NCI-H2171 (cell line): ENCODE data around the gene CDH26.
A peak's percentile ranks its signal among the peaks of the same experiment; 100 is the strongest.

Source experiments
- DNase-seq: peaks from one replicate; lab custom pipeline; 2025; lab: John Stamatoyannopoulos, UW

Gene CDH26

DNA sequence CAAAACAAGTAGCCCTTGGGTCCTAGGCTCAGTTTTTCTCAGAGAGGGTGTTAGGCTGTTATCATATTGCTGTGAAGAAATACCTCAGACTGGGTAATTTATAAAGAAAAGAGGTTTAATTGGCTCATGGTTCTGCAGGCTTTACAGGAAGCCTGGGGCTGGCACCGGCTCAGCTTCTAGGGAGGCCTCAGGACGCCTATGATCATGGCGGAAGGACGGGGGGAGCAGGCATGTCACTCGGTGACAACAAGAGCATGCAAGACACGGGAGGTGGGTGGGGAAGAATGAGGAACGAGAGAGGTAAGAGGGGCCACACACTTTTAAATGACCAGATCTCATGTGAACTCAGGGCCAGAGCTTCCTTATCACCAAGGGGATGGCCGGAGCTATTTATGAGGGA, 26.9 kb downstream of the CDH26 start:
- no peak for DNase-seq

DNA sequence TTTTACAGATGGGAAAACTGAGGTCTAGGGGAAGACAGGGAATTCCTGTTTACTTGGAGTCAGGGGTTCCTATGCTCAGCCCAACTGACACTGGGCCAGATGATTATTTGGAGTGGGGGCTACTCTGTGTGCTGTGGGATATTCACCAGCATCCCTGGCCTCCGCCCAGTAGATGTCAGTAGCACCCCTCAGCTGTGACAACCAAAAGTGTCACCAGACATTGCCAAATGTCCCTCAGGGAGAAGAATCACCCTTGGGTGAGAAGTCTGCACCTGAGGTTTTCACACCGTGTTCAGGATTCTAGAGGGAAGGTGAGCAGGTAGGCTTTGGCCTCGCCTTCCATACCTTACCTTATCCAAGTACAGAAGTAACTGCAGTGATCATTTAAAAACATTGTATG, 27.6 kb downstream of the CDH26 start:
- DNase-seq, result peak; percentile 4

GRCh38 chr20:59987135-59987534, 28.9 kb downstream of the CDH26 start:
- DNase-seq, result peak; percentile 75

DNA sequence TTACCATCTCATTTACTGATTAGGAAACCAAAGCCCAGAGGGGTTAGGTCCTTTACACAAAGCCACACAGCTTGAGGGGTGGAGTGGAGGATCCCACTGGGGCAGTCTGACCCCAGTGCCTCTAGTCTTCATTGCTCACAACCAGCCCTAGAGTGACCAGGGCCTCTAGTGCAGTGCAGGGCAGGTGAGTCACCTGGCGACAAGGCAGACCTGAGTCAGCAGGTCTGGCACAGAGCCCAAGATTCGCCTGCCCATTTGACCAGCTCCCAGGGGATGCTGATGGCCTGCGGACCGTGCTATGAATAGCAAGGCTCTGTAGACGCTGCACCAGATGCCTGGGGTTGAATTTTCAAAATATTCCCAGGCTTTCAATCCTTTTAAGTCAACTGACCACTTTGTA, 29.9 kb downstream of the CDH26 start:
- no peak for DNase-seq

DNA sequence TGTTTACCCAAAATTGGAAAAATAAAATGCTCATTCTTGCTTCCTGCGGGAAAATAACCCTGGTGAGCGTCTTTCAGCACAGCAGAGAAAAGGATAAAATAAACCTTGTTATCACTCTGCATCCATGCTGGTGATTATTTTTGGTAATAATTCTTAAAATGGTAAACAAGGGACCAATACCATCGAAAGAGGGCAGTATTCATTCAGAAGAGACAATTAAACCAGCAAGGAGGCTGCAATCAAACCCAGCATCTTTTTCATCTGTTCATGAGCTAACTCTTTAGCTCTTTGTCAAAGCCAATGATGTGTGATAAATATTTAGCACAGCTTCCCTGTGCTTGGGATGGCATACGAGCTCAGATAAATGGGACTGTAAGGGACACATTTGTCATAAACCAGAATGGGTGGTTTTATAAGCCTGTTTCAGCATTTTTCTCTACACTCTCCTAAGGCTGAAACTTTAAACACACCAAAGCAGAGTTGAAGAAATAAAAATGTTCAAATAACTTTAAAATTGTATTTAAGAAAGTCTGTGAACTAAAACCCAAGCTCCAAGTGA, 34.4 kb downstream of the CDH26 start:
- DNase-seq, result no peak

GRCh38 chr20:59993736-59994430, 35.7 kb downstream of the CDH26 start:
- DNase-seq, result no peak

DNA sequence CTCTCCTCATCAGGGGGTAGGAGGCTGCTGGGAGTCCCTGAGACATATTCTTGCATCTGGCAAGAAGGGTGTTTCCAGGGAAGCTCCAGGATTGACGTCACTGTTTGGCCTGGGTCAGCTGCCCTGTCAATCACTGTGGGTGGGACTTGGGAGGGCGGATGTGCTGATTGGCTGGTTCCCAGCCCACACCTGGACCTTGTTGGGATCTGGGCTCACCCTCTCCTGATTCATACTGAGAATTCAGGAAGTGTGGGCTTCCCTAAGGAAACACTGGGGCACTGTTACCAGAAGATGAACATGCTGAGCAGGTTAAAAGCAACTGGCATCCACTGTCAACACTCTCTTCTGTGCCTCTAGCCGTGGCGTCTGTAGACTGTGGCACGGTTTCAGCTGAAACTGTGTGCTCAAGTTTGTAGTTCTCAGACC, 36.5 kb downstream of the CDH26 start:
- DNase-seq, result no peak

DNA sequence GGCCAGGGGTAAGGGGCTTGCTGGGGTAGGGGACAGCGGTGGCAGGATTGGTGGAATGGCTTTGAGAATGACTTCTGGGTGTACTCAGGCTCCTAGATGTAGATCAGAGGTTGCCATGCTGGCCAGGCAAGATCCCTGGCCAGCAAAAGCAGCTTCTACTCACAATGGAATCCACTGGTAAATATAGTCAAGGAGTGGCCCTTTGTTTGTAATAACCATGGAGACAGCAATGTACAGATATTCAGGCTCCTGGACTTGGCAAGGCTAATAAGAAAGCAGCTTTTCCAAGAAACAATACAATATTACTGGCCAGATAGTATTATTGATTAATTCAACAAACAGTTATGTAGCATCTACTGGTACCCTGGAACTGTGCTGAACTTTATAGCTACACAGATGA, 37.9 kb downstream of the CDH26 start:
- DNase-seq, result no peak

DNA sequence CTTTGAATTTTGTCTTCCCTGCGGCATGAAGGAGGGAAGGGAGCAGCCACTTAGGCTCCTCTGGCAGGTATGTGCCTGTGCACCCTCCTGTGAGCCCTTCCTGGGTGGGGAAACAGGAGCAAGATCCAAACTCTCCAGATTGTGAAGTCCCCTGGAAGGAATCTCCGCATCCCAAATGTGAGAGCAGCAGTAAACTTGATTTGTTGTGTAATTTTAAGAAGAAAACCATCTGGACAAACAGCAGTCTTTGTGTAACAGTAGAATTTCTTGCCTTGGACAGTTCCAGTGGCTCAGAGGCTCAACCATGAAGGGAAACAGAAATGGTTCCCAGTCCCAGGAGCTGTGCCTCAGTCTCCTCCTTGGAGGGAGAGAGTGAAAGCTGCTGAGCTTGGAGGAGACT, 39.7 kb downstream of the CDH26 start:
- no peak for DNase-seq

GRCh38 chr20:59999502-59999901, 41.3 kb downstream of the CDH26 start:
- no peak for DNase-seq

GRCh38 chr20:60000271-60001042, 42.2 kb downstream of the CDH26 start:
- DNase-seq, result peak; percentile 17

- no peak for DNase-seq
Measured at GRCh38 chr20:60001108-60001507, 42.9 kb downstream of the CDH26 start.

GRCh38 chr20:60003776-60004175, 45.6 kb downstream of the CDH26 start:
- DNase-seq, result no peak

DNA sequence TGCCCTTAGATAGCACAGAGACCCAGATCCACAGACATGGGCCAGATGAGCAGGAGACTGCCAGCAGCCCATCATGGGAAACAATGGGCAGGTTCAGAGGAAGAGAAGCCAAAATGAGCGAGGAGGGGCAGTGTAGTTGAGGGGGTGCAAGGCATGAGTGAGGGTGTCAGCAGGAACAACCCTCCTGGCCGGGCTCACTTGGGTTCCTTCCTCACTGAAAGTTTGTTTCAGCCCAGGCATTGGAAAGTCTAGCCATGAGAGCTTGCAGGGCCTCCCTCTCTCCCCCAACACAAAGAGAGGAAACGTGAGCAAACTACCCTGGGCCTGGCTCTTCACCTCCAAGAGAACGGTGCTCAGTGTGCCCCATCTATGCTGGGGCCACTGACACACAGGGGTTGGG, 48.0 kb downstream of the CDH26 start:
- DNase-seq, result no peak

GRCh38 chr20:60007464-60007863, 49.2 kb downstream of the CDH26 start:
- DNase-seq, result no peak

DNA sequence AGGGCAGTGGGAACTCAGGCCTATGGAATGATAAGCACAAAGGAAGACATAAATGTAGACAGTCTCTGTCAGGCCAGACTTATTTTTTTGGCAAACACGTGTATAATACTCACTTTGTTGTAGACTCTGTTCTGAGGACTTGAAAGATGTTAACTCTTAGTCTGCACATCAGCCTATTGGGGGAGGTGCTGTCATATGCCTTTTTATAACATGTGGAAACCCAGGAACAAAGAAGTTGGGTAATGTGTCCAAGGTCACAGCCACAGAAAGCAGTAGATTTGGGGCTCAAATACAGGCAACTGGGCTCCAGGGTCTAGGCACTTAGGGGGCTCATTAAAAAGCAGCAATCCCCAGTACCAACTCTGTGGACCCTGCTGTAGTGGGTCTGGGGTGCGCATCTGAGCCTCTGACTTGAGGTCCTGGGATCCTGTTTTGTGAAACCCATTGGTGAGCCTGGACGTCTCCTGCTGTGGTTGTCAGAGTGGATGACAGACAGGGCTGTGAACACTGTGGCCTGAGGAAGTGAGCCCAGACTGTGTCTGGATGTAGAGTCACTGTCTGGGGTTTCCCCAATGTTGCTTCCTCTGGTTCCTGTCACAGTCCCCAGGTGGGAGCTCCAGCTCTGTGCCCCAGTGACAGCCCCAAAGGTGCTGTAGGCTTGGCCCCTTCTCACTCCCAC, 50.0 kb downstream of the CDH26 start:
- DNase-seq, result no peak

- DNase-seq, result no peak
Measured at GRCh38 chr20:60009318-60009717, 51.1 kb downstream of the CDH26 start.

DNA sequence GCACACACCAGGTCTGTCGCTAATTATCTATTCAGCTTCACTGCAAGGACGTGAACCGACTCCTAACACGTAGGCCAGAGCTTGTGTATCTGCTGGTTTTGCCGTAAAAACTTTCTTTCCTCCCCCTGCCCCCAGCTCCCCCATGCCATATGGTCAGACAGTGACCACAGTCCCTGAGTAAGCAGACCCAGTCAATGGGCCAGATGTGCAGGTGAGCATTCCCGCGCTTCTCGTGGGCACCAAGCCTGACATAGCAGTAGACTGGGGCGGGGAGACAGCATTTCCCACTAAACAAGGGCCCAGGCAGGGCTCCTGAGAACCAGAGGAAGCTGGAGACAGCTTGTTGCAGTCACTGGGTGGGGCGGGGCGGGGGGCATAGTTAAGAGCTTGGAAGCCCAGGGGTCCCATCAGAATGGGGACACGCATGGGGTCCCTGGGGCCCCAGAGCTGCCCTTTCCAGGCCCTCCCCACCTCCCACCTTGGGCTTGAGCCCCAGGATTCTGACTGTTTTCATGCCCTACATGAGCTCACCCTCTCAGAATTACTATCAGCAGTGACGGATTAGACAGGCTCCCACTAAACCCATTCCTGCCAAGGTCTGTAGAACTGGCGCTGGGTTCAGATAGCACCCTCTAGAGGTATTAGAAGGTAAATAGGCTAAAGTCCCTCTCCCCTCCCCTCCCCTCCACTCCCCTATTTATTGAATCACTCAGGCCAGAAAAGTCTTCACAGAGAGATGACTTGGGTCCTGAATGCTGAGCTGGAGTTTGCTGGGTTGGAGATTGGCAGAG, 51.8 kb downstream of the CDH26 start:
- DNase-seq, result no peak

- DNase-seq, result no peak
Measured at GRCh38 chr20:60010689-60011458, 52.7 kb downstream of the CDH26 start.

- peak; percentile 75 for DNase-seq
Measured at GRCh38 chr20:60011512-60012507, 53.6 kb downstream of the CDH26 start.
